Dermis blood vessel endothelial cell (primary cell): Measurements from ENCODE around the gene IFT80. TPM values are rescaled to one million over a fixed set of nuclear protein-coding genes. Genes with fewer than 3 reads are reported as not detected.
"Not testable (repeated sequence)": the region's sequence is repeated elsewhere in the genome, so short reads cannot be mapped to it uniquely, and the experiment has no call there.

Experiments used
- DNase-seq: peaks from one replicate; pipeline ENCODE4 v3.0.0; 2010
- total RNA-seq: library from RNA; depleted of rRNA; stranded (reverse); fragments of >200 nt; gene quantifications from 2 replicates; pipeline ENCODE4 v1.2.3, GENCODE V29; 2014

Gene IFT80
- total RNA-seq, 1 donor from 2014 or later = 28.6 TPM

- DNase-seq = peak; percentile 82
Measured at GRCh38 chr3:160400030-160400701, 1.1 kb upstream of the IFT80 start.

GRCh38 chr3:160398820-160399124 is 253 bp downstream of the IFT80 start:
- no peak for DNase-seq

- DNase-seq = peak; percentile 48
Measured at GRCh38 chr3:160395297-160395696, 3.7 kb downstream of the IFT80 start.

GRCh38 chr3:160394009-160394392 is 5.0 kb downstream of the IFT80 start:
- DNase-seq = no peak

GRCh38 chr3:160393346-160394008 is 5.5 kb downstream of the IFT80 start:
- DNase-seq = no peak

GRCh38 chr3:160392798-160393197 is 6.2 kb downstream of the IFT80 start:
- no peak for DNase-seq

DNA sequence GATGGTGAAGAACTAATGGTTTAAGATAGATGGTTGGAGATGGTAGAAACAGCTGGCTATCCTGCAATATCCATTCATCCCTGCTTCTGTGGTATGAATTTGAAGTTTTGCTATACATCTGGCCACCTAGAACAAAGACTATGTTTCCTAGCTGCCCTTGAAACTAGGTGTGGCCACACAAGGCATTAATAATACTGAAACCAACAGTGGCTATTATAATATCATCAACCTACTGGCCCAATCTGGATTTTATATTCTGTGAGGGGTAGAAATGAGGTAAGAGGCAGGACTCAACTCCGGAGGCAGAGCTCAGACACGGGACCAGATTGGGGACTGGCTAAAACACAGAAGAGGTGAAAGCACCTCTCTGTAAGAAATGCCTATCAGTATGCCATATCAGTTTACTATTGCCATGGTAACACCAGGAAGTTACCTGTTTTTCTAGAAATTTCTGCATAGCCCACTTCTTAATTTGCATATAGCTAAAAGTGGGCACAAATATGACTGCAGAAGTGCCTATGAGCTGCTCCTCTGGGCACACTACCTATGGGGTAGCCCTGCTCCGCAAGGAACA is 8.4 kb downstream of the IFT80 start:
- DNase-seq = no peak

- no peak for DNase-seq
Measured at GRCh38 chr3:160384639-160385318, 14.2 kb downstream of the IFT80 start.

DNA sequence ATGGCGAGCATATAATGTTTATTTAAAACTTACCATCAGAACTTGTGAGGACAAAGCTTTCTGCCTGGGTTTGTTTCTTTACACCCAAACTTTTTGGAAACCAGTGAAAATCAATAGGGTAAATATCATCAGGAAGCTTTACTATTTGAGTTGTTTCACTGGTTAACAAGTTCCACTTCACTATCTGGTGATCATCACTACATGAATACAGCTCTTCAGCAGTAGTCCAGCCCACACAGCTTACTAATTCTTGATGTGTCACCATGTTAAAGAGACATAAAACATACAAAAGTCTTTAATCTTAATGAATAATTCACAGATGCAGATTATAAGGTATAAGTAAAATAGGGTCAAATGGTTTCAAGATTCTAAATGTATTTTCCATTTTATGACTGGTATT is 17.6 kb downstream of the IFT80 start:
- no peak for DNase-seq

- DNase-seq = no peak
Measured at GRCh38 chr3:160379628-160380214, 19.3 kb downstream of the IFT80 start.

- no peak for DNase-seq
Measured at GRCh38 chr3:160378331-160379109, 20.5 kb downstream of the IFT80 start.

GRCh38 chr3:160376681-160377080 is 22.3 kb downstream of the IFT80 start:
- no peak for DNase-seq

GRCh38 chr3:160374925-160375324 is 24.1 kb downstream of the IFT80 start:
- no peak for DNase-seq

- DNase-seq = no peak
Measured at GRCh38 chr3:160374472-160374871, 24.6 kb downstream of the IFT80 start.

GRCh38 chr3:160373655-160374054 is 25.4 kb downstream of the IFT80 start:
- no peak for DNase-seq

GRCh38 chr3:160372780-160373179 is 26.2 kb downstream of the IFT80 start:
- no peak for DNase-seq

GRCh38 chr3:160370987-160371857 is 27.8 kb downstream of the IFT80 start:
- no peak for DNase-seq

- DNase-seq = no peak
Measured at GRCh38 chr3:160369784-160370183, 29.2 kb downstream of the IFT80 start.

GRCh38 chr3:160368804-160369203 is 30.2 kb downstream of the IFT80 start:
- no peak for DNase-seq

- no peak for DNase-seq
Measured at GRCh38 chr3:160365869-160366522, 33.0 kb downstream of the IFT80 start.

DNA sequence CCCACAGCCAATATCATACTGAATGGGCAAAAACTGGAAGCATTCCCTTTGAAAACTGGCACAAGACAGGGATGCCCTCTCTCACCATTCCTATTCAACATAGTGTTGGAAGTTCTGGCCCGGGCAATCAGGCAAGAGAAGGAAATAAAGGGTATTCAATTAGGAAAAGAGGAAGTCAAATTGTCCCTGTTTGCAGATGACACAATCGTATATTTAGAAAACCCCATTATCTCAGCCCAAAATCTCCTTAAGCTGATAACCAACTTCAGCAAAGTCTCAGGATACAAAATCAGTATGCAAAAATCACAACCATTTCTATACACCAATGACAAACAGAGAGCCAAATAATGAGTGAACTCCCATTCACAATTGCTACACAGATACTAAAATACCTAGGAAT is 36.1 kb downstream of the IFT80 start:
- DNase-seq = not testable (repeated sequence)
